ENCODE results near the gene SRSF10.

The SRSF10 gene

DNA sequence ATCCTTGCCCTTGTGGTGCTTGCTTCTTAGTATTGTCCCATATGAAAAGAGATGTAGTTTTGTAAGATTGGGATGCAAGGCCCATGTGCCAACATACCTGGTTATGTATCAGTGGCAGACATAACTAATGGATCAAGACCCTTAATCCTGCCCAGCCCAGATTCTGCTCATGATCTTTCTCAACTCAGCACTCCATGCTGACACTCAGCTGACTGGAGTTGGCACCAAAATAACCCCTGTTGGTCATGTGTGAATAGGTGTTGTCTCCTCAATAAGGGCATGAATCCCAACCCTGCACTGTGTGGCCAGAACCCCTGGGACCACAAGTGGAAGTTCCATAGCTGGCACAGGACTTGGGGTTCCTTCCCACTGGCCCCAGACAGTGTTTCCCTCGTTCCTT, 53.0 kb downstream of the SRSF10 start:
- no peak for TF ChIP-seq ZFP3 (CRISPR knock-in tag; IDR thresholded peaks at IDR 0.05)
- no peak for TF ChIP-seq ZC3H10 (CRISPR knock-in tag; IDR thresholded peaks at IDR 0.05)
- TF ChIP-seq ISL1 (CRISPR knock-in tag; IDR thresholded peaks at IDR 0.05), result no peak
- TF ChIP-seq, protein P1, sequence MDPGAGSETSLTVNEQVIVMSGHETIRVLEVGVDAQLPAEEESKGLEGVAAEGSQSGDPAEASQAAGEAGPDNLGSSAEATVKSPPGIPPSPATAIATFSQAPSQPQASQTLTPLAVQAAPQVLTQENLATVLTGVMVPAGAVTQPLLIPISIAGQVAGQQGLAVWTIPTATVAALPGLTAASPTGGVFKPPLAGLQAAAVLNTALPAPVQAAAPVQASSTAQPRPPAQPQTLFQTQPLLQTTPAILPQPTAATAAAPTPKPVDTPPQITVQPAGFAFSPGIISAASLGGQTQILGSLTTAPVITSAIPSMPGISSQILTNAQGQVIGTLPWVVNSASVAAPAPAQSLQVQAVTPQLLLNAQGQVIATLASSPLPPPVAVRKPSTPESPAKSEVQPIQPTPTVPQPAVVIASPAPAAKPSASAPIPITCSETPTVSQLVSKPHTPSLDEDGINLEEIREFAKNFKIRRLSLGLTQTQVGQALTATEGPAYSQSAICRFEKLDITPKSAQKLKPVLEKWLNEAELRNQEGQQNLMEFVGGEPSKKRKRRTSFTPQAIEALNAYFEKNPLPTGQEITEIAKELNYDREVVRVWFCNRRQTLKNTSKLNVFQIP (CRISPR knock-in tag; IDR thresholded peaks at IDR 0.05; ENCODE audit: borderline replicate concordance, low read depth), result no peak
- TF ChIP-seq SNAI2 (CRISPR knock-in tag; IDR thresholded peaks at IDR 0.05), result no peak
- no peak for TF ChIP-seq GLIS3 (CRISPR knock-in tag; IDR thresholded peaks at IDR 0.05)
- TF ChIP-seq, protein P2, sequence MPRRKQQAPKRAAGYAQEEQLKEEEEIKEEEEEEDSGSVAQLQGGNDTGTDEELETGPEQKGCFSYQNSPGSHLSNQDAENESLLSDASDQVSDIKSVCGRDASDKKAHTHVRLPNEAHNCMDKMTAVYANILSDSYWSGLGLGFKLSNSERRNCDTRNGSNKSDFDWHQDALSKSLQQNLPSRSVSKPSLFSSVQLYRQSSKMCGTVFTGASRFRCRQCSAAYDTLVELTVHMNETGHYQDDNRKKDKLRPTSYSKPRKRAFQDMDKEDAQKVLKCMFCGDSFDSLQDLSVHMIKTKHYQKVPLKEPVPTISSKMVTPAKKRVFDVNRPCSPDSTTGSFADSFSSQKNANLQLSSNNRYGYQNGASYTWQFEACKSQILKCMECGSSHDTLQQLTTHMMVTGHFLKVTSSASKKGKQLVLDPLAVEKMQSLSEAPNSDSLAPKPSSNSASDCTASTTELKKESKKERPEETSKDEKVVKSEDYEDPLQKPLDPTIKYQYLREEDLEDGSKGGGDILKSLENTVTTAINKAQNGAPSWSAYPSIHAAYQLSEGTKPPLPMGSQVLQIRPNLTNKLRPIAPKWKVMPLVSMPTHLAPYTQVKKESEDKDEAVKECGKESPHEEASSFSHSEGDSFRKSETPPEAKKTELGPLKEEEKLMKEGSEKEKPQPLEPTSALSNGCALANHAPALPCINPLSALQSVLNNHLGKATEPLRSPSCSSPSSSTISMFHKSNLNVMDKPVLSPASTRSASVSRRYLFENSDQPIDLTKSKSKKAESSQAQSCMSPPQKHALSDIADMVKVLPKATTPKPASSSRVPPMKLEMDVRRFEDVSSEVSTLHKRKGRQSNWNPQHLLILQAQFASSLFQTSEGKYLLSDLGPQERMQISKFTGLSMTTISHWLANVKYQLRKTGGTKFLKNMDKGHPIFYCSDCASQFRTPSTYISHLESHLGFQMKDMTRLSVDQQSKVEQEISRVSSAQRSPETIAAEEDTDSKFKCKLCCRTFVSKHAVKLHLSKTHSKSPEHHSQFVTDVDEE (CRISPR knock-in tag; IDR thresholded peaks at IDR 0.05), result no peak
- no peak for TF ChIP-seq ZNF565 (CRISPR knock-in tag; conservative IDR thresholded peaks at IDR 0.05; ENCODE audit: low read depth)
- no peak for TF ChIP-seq OSR1 (CRISPR knock-in tag; IDR thresholded peaks at IDR 0.05)
- TF ChIP-seq TOX (CRISPR knock-in tag; IDR thresholded peaks at IDR 0.05; ENCODE audit: borderline replicate concordance), result no peak
- no peak for TF ChIP-seq ARNTL (CRISPR knock-in tag; IDR thresholded peaks at IDR 0.05; ENCODE audit: borderline replicate concordance, low read depth)
- TF ChIP-seq, protein P3, sequence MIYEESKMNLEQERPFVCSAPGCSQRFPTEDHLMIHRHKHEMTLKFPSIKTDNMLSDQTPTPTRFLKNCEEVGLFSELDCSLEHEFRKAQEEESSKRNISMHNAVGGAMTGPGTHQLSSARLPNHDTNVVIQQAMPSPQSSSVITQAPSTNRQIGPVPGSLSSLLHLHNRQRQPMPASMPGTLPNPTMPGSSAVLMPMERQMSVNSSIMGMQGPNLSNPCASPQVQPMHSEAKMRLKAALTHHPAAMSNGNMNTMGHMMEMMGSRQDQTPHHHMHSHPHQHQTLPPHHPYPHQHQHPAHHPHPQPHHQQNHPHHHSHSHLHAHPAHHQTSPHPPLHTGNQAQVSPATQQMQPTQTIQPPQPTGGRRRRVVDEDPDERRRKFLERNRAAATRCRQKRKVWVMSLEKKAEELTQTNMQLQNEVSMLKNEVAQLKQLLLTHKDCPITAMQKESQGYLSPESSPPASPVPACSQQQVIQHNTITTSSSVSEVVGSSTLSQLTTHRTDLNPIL (CRISPR knock-in tag; IDR thresholded peaks at IDR 0.05; ENCODE audit: low read depth), result no peak
- TF ChIP-seq TCF4 (CRISPR knock-in tag; IDR thresholded peaks at IDR 0.05; ENCODE audit: borderline replicate concordance), result no peak
- no peak for TF ChIP-seq CSRNP3 (CRISPR knock-in tag; IDR thresholded peaks at IDR 0.05)
- TF ChIP-seq RARB (CRISPR knock-in tag; IDR thresholded peaks at IDR 0.05), result no peak
- ATAC-seq, result no peak

GRCh38 chr1:23925279-23925678, 54.8 kb downstream of the SRSF10 start:
- TF ChIP-seq, protein P4, sequence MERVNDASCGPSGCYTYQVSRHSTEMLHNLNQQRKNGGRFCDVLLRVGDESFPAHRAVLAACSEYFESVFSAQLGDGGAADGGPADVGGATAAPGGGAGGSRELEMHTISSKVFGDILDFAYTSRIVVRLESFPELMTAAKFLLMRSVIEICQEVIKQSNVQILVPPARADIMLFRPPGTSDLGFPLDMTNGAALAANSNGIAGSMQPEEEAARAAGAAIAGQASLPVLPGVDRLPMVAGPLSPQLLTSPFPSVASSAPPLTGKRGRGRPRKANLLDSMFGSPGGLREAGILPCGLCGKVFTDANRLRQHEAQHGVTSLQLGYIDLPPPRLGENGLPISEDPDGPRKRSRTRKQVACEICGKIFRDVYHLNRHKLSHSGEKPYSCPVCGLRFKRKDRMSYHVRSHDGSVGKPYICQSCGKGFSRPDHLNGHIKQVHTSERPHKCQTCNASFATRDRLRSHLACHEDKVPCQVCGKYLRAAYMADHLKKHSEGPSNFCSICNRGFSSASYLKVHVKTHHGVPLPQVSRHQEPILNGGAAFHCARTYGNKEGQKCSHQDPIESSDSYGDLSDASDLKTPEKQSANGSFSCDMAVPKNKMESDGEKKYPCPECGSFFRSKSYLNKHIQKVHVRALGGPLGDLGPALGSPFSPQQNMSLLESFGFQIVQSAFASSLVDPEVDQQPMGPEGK (CRISPR knock-in tag; IDR thresholded peaks at IDR 0.05; ENCODE audit: borderline replicate concordance), result no peak
- TF ChIP-seq PPARA (CRISPR knock-in tag; IDR thresholded peaks at IDR 0.05; ENCODE audit: borderline replicate concordance), result no peak
- no peak for TF ChIP-seq OSR1 (CRISPR knock-in tag; IDR thresholded peaks at IDR 0.05)
- TF ChIP-seq CSDC2 (CRISPR knock-in tag; IDR thresholded peaks at IDR 0.05), result no peak
- no peak for TF ChIP-seq ZFP30 (CRISPR knock-in tag; IDR thresholded peaks at IDR 0.05)
- no peak for TF ChIP-seq ESRRG (CRISPR knock-in tag; IDR thresholded peaks at IDR 0.05)
- no peak for TF ChIP-seq GLIS3 (CRISPR knock-in tag; IDR thresholded peaks at IDR 0.05)
- TF ChIP-seq ZNF70 (CRISPR knock-in tag; IDR thresholded peaks at IDR 0.05), result no peak
- TF ChIP-seq CSRNP3 (CRISPR knock-in tag; IDR thresholded peaks at IDR 0.05), result no peak
- TF ChIP-seq ZC3H10 (CRISPR knock-in tag; IDR thresholded peaks at IDR 0.05), result no peak
- TF ChIP-seq, protein P1 (CRISPR knock-in tag; IDR thresholded peaks at IDR 0.05; ENCODE audit: borderline replicate concordance, low read depth), result no peak
- ATAC-seq, result no peak
